Psoas muscle (tissue), 8 donors: Measurements from ENCODE around the gene GPR89A. TPM values are rescaled to one million over a fixed set of nuclear protein-coding genes. Genes with fewer than 3 reads are reported as not detected.
"Not testable (repeated sequence)": the region's sequence is repeated elsewhere in the genome, so short reads cannot be mapped to it uniquely, and the experiment has no call there.

Experiments used
- ATAC-seq, 4 donors: fragments of 200-7000 bp; cut with Tn5 transposase; one replicate each; pipeline ENCODE4 v1.9.1; 2020; ENCODE audit warnings: moderate library complexity in 3 of 4, mild to moderate bottlenecking in 2 of 4
- DNase-seq, 2 donors: peaks; one replicate each; pipeline ENCODE4 v3.0.0-alpha.2; 2020
- H3K27ac ChIP-seq: fragments of 200-600 bp; one replicate; pipeline ENCODE4 v1.8.0; 2022
- H3K27me3 ChIP-seq, 3 donors: fragments of 200-600 bp in 1 of 3; one replicate each; pipeline versions ENCODE4 v1.6.1 to v1.8.0; 2013 to 2022; ENCODE audit warnings: low read length in 2 of 3, mild to moderate bottlenecking in 2 of 3, moderate library complexity in 1 of 3; ENCODE audit not compliant: insufficient read depth in 3 of 3
- H3K36me3 ChIP-seq, 2 donors: fragments of 200-600 bp in 1 of 2; one replicate each; pipeline versions ENCODE4 v1.6.1 to v1.8.0; 2013 to 2022; ENCODE audit warnings: low read depth in 1 of 2, mild to moderate bottlenecking in 1 of 2, moderate library complexity in 1 of 2; ENCODE audit not compliant: insufficient read depth in 1 of 2
- H3K4me1 ChIP-seq: fragments of 200-600 bp; one replicate; pipeline ENCODE4 v1.8.0; 2022
- H3K4me3 ChIP-seq: fragments of 200-600 bp; one replicate; pipeline ENCODE4 v1.8.0; 2022; ENCODE audit warnings: mild to moderate bottlenecking
- H3K9me3 ChIP-seq: fragments of 200-600 bp; one replicate; pipeline ENCODE4 v1.8.0; 2022
- WGBS, 3 donors: extraction: QIAGEN DNeasy Blood & Tissue Kit; methylation state at CpG; one replicate each; pipeline versions ENCODE4 v1.1.6 to v1.1.7; 2013; 5-methylcytosine and 5-hydroxymethylcytosine counted together
- intact Hi-C, 2 donors: fragments of 100-400 bp; cut with DNase I; formaldehyde crosslinking; loops; one replicate each; pipeline versions ENCODE4 v1.11.0 to v1.14.2; 2022
- long read RNA-seq, 2 donors: library from polyadenylated mRNA; unstranded; transcript quantifications; one replicate each; pipeline ENCODE4 v2.0.0, GENCODE V29; 2021
- polyA plus RNA-seq, 3 donors: library from polyadenylated mRNA; stranded (reverse); fragments of 200-250 nt; gene quantifications; one replicate each; pipeline ENCODE4 v1.2.3, GENCODE V29; 2013
- total RNA-seq, 4 donors: library from RNA; stranded (reverse); fragmentation: NEBNext Ultra II Directional in 2 of 4; extraction: Animal tissue kit (Norgen Biotek cat#: 25700) in 2 of 4; gene quantifications; one replicate each; pipeline versions ENCODE4 v1.2.1 to v1.2.4, GENCODE V29; 2021 to 2023
- TF ChIP-seq, protein P1 (sequence below): fragments of 200-600 bp; IDR thresholded peaks from one replicate; pipeline ENCODE4 v1.8.0; 2022; ENCODE audit warnings: antibody characterized with exemption
- donor health status: healthy with polysubstance abuse.
- donor health status: DM: no; HTN: no; CAD: no; lungs with moderate emphysema.
- donor health status: Bipolar disorder and iron deficiency.
- donor health status: healthy.
- donor health status: DM: yes; HTN: yes; CAD: no.
- donor health status: DM: no; HTN: no; CAD: no.
- donor health status: DM: no; HTN: no; CAD: no.
- donor health status: DM: yes; HTN: yes; CAD: no.

GPR89A gene
- 10 to 100 TPM in 3 of 4 donors, 1 to 10 TPM in 1; 7.6 to 12.8 (median 11.3) TPM for total RNA-seq
- polyA plus RNA-seq: 10 to 100 TPM in 2 of 3 donors, 1 to 10 TPM in 1; 8.4 to 12.0 (median 11.1) TPM
- long read RNA-seq, donor 1, partial matches to known transcripts: 1 of 3 reads
- long read RNA-seq, donor 1, other reads (novel, unspliced or antisense): 1 of 3 reads
- long read RNA-seq, donor 2, transcript GPR89A-201 (14 exons, 2,120 nt): major isoform, 8 of 10 reads
- long read RNA-seq, donor 2, partial matches to known transcripts: 0 of 10 reads
- long read RNA-seq, donor 2, other reads (novel, unspliced or antisense): 1 of 10 reads

DNA sequence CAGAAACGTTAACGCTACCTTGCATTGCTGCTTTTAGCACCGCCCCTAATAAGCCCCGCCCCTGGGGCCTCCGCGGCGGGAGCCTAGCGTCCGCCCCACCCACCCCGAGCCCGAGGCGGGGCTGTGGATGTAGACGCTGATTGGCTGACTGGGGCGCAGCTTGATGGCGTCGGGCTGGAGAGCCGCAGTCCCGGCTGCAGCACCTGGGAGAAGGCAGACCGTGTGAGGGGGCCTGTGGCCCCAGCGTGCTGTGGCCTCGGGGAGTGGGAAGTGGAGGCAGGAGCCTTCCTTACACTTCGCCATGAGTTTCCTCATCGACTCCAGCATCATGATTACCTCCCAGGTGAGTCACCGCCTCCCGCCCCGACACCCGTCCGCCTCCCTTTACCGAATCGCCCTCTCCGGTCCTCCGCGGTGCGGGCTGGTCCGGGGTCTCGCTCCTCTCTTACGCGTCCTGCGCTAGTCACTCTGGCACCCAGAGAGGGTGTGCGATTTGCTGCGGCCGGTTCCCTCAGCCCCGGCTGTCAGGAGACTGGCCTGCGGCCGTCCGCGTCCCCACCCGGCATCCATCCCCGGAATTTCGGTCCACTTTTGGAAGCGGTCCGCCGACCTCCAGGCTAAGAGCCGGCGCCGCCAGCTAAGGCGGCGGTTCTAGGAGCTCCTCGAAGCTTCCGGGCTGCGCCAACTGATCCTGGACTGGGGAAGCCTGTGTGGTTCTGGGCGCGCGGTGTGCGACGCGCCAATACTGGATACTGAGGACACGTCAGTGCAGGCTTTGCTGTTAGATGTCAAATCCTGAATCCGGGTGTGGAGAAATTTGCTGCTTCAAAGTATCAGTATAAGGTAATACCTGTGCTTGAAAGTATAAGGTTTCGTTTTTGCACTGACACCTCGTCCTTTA, at the start of gene GPR89A:
Gene GPR89A, plus strand, starts transcription at position 156 of the 901 bp plus-strand sequence. Its CDS starts 146 bp downstream, at position 302.
- intact Hi-C loops, H3K9me3 ChIP-seq, H3K4me1 ChIP-seq, H3K36me3 ChIP-seq, H3K27me3 ChIP-seq: not testable (repeated sequence)
- DNase-seq (peak; percentile 94 to 98), ATAC-seq (peak; percentile 100)
- H3K4me3 ChIP-seq: peak within 1 kb of the TSS; percentile 85
- 0% methylated on average over 39 to 54 of the region's 71 CpGs for WGBS, 3 donors
- H3K27ac ChIP-seq: peak within 1 kb of the TSS; percentile 84

- H3K27ac ChIP-seq, DNase-seq, intact Hi-C loops, H3K27me3 ChIP-seq, H3K4me3 ChIP-seq, H3K9me3 ChIP-seq, H3K4me1 ChIP-seq, ATAC-seq, H3K36me3 ChIP-seq: not testable (repeated sequence)
- WGBS, 3 donors: 79 to 86% (median 84%) methylated on average over 5 of the region's 5 CpGs
Measured at GRCh38 chr1:145586820-145587219, 21.0 kb upstream of the GPR89A start.

GRCh38 chr1:145590806-145591205, 17.0 kb upstream of the GPR89A start:
- H3K27ac ChIP-seq, H3K9me3 ChIP-seq, H3K36me3 ChIP-seq, H3K4me1 ChIP-seq, H3K4me3 ChIP-seq, H3K27me3 ChIP-seq, intact Hi-C loops, ATAC-seq: not testable (repeated sequence)
- 5 to 8% (median 7%) methylated on average over 5 of the region's 7 CpGs for WGBS, 3 donors
- peak in 1 of 2 donors; percentile 14 for DNase-seq

GRCh38 chr1:145592347-145592746, 15.4 kb upstream of the GPR89A start:
- H3K4me1 ChIP-seq, intact Hi-C loops, H3K4me3 ChIP-seq, H3K27ac ChIP-seq, DNase-seq, ATAC-seq, H3K9me3 ChIP-seq, H3K36me3 ChIP-seq: not testable (repeated sequence)
- peaks cover 0 to 11% (median 0%) of the 10 kb centered on the region in 3 donors for H3K27me3 ChIP-seq

DNA sequence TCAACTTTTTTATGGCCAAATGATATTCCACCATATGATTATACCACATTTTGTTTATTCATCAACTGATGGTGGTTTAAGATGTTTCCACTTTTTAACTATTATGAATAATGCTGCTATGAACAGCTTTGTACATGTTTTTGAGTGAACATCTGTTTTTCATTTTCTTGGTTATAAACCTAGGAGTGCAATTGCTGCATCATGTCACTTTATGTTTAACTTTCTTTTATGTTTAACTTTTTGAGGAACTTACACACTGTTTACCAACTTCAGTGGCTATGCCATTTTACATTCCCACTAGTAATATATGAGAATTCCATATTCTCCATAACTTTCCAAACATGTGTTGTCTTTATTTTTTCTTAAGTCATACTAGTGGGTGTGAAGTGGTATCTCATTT, 12.4 kb upstream of the GPR89A start:
- H3K27me3 ChIP-seq: peaks cover 0 to 11% (median 0%) of the 10 kb centered on the region in 3 donors
- intact Hi-C loops, DNase-seq, H3K4me1 ChIP-seq, ATAC-seq, H3K36me3 ChIP-seq, H3K9me3 ChIP-seq, H3K4me3 ChIP-seq, H3K27ac ChIP-seq: not testable (repeated sequence)

- H3K9me3 ChIP-seq, intact Hi-C loops, H3K36me3 ChIP-seq, ATAC-seq, H3K4me1 ChIP-seq, H3K27ac ChIP-seq, H3K4me3 ChIP-seq, DNase-seq: not testable (repeated sequence)
- H3K27me3 ChIP-seq: peaks cover 0 to 11% (median 0%) of the 10 kb centered on the region in 3 donors
- 60 to 66% (median 60%) methylated on average over 6 of the region's 6 CpGs for WGBS, 3 donors
Measured at GRCh38 chr1:145596236-145596635, 11.6 kb upstream of the GPR89A start.

- H3K4me3 ChIP-seq, H3K27ac ChIP-seq, H3K9me3 ChIP-seq, H3K36me3 ChIP-seq, intact Hi-C loops, H3K4me1 ChIP-seq, ATAC-seq, DNase-seq: not testable (repeated sequence)
- WGBS, 3 donors: 75 to 83% (median 78%) methylated on average over 5 of the region's 5 CpGs
- H3K27me3 ChIP-seq: peaks cover 0 to 11% (median 0%) of the 10 kb centered on the region in 3 donors
Measured at GRCh38 chr1:145599426-145599825, 8.4 kb upstream of the GPR89A start.

DNA sequence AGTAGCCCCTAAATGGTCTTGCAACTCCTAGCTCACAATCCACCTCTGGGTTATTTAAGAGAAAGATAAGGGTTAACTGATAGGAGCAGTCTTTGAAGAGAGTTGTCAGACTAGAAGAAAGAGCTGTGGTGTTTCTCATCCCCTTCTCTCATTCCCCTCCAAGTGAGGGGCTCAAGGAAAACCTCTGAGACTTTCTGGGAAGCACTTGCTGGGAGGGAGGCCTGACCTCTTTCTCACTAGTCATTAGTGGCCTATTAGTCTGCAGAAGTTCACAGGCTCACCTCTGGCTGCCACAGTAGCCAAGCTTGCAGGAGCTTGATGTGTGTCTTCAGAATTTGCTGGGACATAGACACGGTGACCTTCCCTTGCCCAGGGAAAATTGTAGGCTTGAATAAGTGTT, 6.2 kb upstream of the GPR89A start:
- Histone ChIP-seq H3K9me3 (no peaks in the 10 kb centered on the region), H3K27me3 (no peaks in the 10 kb centered on the region), H3K4me1 (no peaks in the 10 kb centered on the region), H3K36me3 (no peaks in the 10 kb centered on the region), H3K4me3 (no peak overlapping the region), H3K27ac (no peak overlapping the region)
- WGBS, 3 donors: 52 to 72% (median 57%) methylated on average over 1 of the region's 1 CpG
- DNase-seq: no peak
- intact Hi-C loops: no loop called here
- ATAC-seq: no peak
- TF ChIP-seq, protein P1, sequence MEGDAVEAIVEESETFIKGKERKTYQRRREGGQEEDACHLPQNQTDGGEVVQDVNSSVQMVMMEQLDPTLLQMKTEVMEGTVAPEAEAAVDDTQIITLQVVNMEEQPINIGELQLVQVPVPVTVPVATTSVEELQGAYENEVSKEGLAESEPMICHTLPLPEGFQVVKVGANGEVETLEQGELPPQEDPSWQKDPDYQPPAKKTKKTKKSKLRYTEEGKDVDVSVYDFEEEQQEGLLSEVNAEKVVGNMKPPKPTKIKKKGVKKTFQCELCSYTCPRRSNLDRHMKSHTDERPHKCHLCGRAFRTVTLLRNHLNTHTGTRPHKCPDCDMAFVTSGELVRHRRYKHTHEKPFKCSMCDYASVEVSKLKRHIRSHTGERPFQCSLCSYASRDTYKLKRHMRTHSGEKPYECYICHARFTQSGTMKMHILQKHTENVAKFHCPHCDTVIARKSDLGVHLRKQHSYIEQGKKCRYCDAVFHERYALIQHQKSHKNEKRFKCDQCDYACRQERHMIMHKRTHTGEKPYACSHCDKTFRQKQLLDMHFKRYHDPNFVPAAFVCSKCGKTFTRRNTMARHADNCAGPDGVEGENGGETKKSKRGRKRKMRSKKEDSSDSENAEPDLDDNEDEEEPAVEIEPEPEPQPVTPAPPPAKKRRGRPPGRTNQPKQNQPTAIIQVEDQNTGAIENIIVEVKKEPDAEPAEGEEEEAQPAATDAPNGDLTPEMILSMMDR: no peak

GRCh38 chr1:145606840-145607239, 948 bp upstream of the GPR89A start:
- H3K4me3 ChIP-seq, H3K27ac ChIP-seq, H3K36me3 ChIP-seq, DNase-seq, H3K9me3 ChIP-seq, intact Hi-C loops, ATAC-seq, H3K4me1 ChIP-seq, H3K27me3 ChIP-seq: not testable (repeated sequence)
- 99 to 100% (median 100%) methylated on average over 3 to 4 of the region's 5 CpGs for WGBS, 3 donors

DNA sequence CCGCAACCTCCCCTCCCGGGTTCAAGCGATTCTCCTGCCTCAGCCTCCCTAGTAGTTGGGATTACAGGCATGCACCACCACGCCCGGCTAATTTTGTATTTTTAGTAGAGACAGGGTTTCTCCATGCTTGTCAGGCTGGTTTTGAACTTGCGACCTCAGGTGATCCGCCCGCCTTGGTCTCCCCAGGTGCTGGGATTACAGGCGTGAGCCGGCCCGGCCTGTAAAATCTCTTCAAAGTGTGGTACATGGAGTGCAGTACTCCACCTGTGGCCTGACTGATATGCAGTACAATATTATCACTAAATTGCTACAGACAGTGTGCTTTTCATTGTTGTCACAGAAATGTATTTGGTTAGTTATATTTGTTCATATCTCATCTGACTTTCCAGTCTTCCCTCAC, 499 bp upstream of the GPR89A start:
- H3K4me1 ChIP-seq, H3K36me3 ChIP-seq, DNase-seq, H3K27ac ChIP-seq, ATAC-seq, intact Hi-C loops, H3K27me3 ChIP-seq, H3K4me3 ChIP-seq, H3K9me3 ChIP-seq: not testable (repeated sequence)
- WGBS, 3 donors: 93 to 100% (median 96%) methylated on average over 4 to 6 of the region's 11 CpGs
